A549 (cell line): ENCODE results near the gene PDE4D.

ENCODE experiments used
- CHD2 ChIP-seq: fragments of 150-350 bp; IDR thresholded peaks from 2 replicates; pipeline ENCODE4 v1.6.1; 2014; ENCODE audit warnings: low read length; ENCODE audit not compliant: partially characterized antibody
- CTCF ChIP-seq: fragments of >200 bp; sonication (Bioruptor Twin); formaldehyde crosslinking; IDR thresholded peaks from 3 replicates; pipeline ENCODE4 v1.5.1; 2016
- HDAC2 ChIP-seq: fragments of 200-600 bp; sonication (generic); IDR thresholded peaks from 2 replicates; pipeline ENCODE4 v1.6.1; 2016
- KDM1A ChIP-seq: fragments of 200-600 bp; sonication (generic); IDR thresholded peaks from 2 replicates; pipeline ENCODE4 v1.6.1; 2016; ENCODE audit warnings: low read depth, mild to moderate bottlenecking
- POLR2A ChIP-seq: IDR thresholded peaks from 2 replicates; pipeline ENCODE4 v1.6.1; 2012; ENCODE audit warnings: mild to moderate bottlenecking, low read length
- RAD21 ChIP-seq, 2 experiments: fragments of >200 bp in 1 of 2; sonication (Bioruptor Twin) in 1 of 2; formaldehyde crosslinking in 1 of 2; IDR thresholded peaks in 1 of 2; conservative IDR thresholded peaks in 1 of 2; 2 replicates in 1 of 2; 3 replicates in 1 of 2; pipeline ENCODE4 v1.6.1; 2012 to 2018; ENCODE audit warnings: inconsistent platforms in 1 of 2
- RARB ChIP-seq: fragments of 250-450 bp; sonication (Bioruptor Pico); IDR thresholded peaks from 2 replicates; pipeline ENCODE4 v1.8.0; 2021; ENCODE audit warnings: mild to moderate bottlenecking, moderate library complexity
- RFX5 ChIP-seq: fragments of 450-650 bp; IDR thresholded peaks from 2 replicates; pipeline ENCODE4 v1.7.1; 2014; ENCODE audit warnings: antibody characterized with exemption, mild to moderate bottlenecking, moderate library complexity

DNA sequence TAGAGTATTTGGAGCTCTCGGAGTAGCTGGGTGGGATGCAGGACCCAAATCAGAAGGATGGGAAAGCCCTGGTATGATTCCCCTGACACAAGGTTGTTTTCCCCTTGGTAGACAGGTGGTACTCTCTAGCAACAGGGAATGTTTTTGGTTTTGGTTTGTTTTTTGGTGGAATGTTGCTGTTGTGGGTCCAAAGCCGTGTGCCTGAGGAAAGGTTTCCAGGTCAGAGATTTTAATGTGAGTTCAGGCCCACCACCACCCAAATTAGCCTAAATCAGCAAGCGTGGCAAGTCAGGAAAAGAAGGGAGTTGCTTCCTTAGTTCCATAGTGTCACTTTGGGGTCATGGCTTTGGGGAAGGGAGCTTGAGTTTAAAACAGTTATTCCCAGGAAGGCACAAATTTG, 925.2 kb downstream of the PDE4D start:
- TF ChIP-seq POLR2A, result no peak
- no peak for TF ChIP-seq HDAC2
- no peak for TF ChIP-seq RAD21 (conservative IDR thresholded peaks at IDR 0.05 in 1 of 2, IDR thresholded peaks at IDR 0.05 in 1 of 2)
- no peak for TF ChIP-seq CTCF
- no peak for TF ChIP-seq KDM1A
- TF ChIP-seq RARB (CRISPR knock-in tag), result peak; percentile 62; the same call in 1 of the 2 replicates
- no peak for TF ChIP-seq RFX5
- no peak for TF ChIP-seq CHD2
